Gastrocnemius medialis (tissue), 4 donors: ENCODE data around the gene FNTB.
"Not testable (repeated sequence)": the region's sequence is repeated elsewhere in the genome, so short reads cannot be mapped to it uniquely, and the experiment has no call there.

Source experiments
- CTCF ChIP-seq, 5 experiments: fragments of 450-650 bp in 3 of 5; fragments of 200-600 bp in 2 of 5; sonication (generic) in 2 of 5; IDR thresholded peaks in 4 of 5; conservative IDR thresholded peaks in 1 of 5; 1 replicate in 4 of 5; 2 replicates in 1 of 5; pipeline ENCODE4 v1.5.1; 2016 to 2019; ENCODE audit warnings: antibody characterized with exemption in 5 of 5, mild to moderate bottlenecking in 3 of 5, moderate library complexity in 3 of 5
- POLR2A ChIP-seq, 2 donors: fragments of 450-650 bp; IDR thresholded peaks; one replicate each; pipeline ENCODE4 v1.6.1; 2017; ENCODE audit warnings: antibody characterized with exemption in 2 of 2, mild to moderate bottlenecking in 2 of 2, moderate library complexity in 2 of 2

- TF ChIP-seq CTCF (IDR thresholded peaks at IDR 0.05 in 4 of 5, conservative IDR thresholded peaks at IDR 0.05 in 1 of 5); POLR2A (IDR thresholded peaks at IDR 0.05): not testable (repeated sequence)
Measured at GRCh38 chr14:65086686-65087085, 100.0 kb downstream of the FNTB start.
